CD1c-positive myeloid dendritic cell (primary cell): ENCODE data around the gene BLTP3B.
A peak's percentile ranks its signal among the peaks of the same experiment; 100 is the strongest.

Experiments used
- DNase-seq: peaks from one replicate; pipeline ENCODE4 v3.0.0-alpha.2; 2016; ENCODE audit errors: extremely low spot score

Gene BLTP3B

GRCh38 chr12:100159391-100160104, 16.9 kb upstream of the BLTP3B start:
- DNase-seq = no peak

GRCh38 chr12:100158535-100158934, 15.9 kb upstream of the BLTP3B start:
- DNase-seq = no peak

- DNase-seq = no peak
Measured at GRCh38 chr12:100157427-100157821, 14.8 kb upstream of the BLTP3B start.

GRCh38 chr12:100156731-100157426, 14.2 kb upstream of the BLTP3B start:
- DNase-seq = no peak

- DNase-seq = peak; percentile 78
Measured at GRCh38 chr12:100154474-100155247, 12.0 kb upstream of the BLTP3B start.

GRCh38 chr12:100153131-100153530, 10.5 kb upstream of the BLTP3B start:
- DNase-seq = no peak

- no peak for DNase-seq
Measured at GRCh38 chr12:100151769-100152168, 9.1 kb upstream of the BLTP3B start.

- DNase-seq = no peak
Measured at GRCh38 chr12:100146252-100146651, 3.6 kb upstream of the BLTP3B start.

GRCh38 chr12:100145643-100146042, 3.0 kb upstream of the BLTP3B start:
- DNase-seq = no peak

GRCh38 chr12:100141998-100142850, 450 bp downstream of the BLTP3B start:
- DNase-seq = peak; percentile 70

- peak; percentile 84 for DNase-seq
Measured at GRCh38 chr12:100141666-100141997, 1.0 kb downstream of the BLTP3B start.

GRCh38 chr12:100138803-100139098, 3.9 kb downstream of the BLTP3B start:
- DNase-seq = peak; percentile 40

GRCh38 chr12:100138048-100138802, 4.4 kb downstream of the BLTP3B start:
- DNase-seq = peak; percentile 75

GRCh38 chr12:100133200-100133599, 9.5 kb downstream of the BLTP3B start:
- DNase-seq = no peak

GRCh38 chr12:100128512-100128908, 14.2 kb downstream of the BLTP3B start:
- peak; percentile 45 for DNase-seq

- DNase-seq = peak; percentile 74
Measured at GRCh38 chr12:100127766-100128511, 14.7 kb downstream of the BLTP3B start.

GRCh38 chr12:100123316-100124095, 19.2 kb downstream of the BLTP3B start:
- DNase-seq = no peak

GRCh38 chr12:100120355-100120754, 22.3 kb downstream of the BLTP3B start:
- no peak for DNase-seq

GRCh38 chr12:100115291-100115690, 27.4 kb downstream of the BLTP3B start:
- no peak for DNase-seq

- no peak for DNase-seq
Measured at GRCh38 chr12:100114574-100114973, 28.1 kb downstream of the BLTP3B start.
